Measurements from ENCODE around the gene ZDHHC14. TPM values are rescaled to one million over a fixed set of nuclear protein-coding genes. Genes with fewer than 3 reads are reported as not detected.

ZDHHC14 gene
- total RNA-seq, 1 experiment from 2014 or later: 1.7 TPM

- peaks cover 27 to 34% (median 30%) of the 10 kb centered on the region in 3 experiments for H3K36me3 Mint-ChIP-seq (ENCODE audit: insufficient read depth in 1 of 3, low read depth in 3 of 3)
- Histone ChIP-seq H4K8ac (replicated peaks; ENCODE audit: insufficient read length, low read depth, low read length) (no peak overlapping the region), H2BK15ac (ENCODE audit: low read depth, low read length) (no peak overlapping the region), H3K79me2 (ENCODE audit: insufficient read depth, low read length) (no peaks in the 10 kb centered on the region), H3K4me1 (ENCODE audit: insufficient read depth, low read length) (no peaks in the 10 kb centered on the region), H2AK5ac (ENCODE audit: insufficient read length, low read length) (no peak overlapping the region), H2BK5ac (ENCODE audit: insufficient read length, low read length) (no peak overlapping the region), H3K79me1 (ENCODE audit: insufficient read depth, low read depth, low read length, poor library complexity, severe bottlenecking) (no peaks in the 10 kb centered on the region), H4K91ac (ENCODE audit: insufficient read length, low read depth, low read length) (no peak overlapping the region), H3K9ac (ENCODE audit: extremely low read depth, insufficient read length, low read length) (no peak overlapping the region), H3K27me3 (ENCODE audit: insufficient read depth, low read length) (no peaks in the 10 kb centered on the region), H3K14ac (ENCODE audit: insufficient read depth, low read length) (no peak overlapping the region), H3K9me3 (ENCODE audit: control insufficient read depth, low read depth, low read length) (peaks cover 14% of the 10 kb centered on the region), H2BK120ac (ENCODE audit: low read depth, low read length, poor library complexity, severe bottlenecking) (no peak overlapping the region), H2BK20ac (ENCODE audit: low read depth, low read length, poor library complexity, severe bottlenecking) (no peak overlapping the region), H3K56ac (ENCODE audit: insufficient read length, low read depth, low read length) (no peak overlapping the region), H4K5ac (ENCODE audit: insufficient read length, low read depth, low read length) (no peak overlapping the region), H3K4ac (ENCODE audit: low read depth, low read length) (no peak overlapping the region), H3K23ac (ENCODE audit: insufficient read length, low read depth, low read length) (no peak overlapping the region), H2BK12ac (ENCODE audit: insufficient read length, low read depth, low read length) (no peak overlapping the region), H2AFZ (ENCODE audit: low read length) (no peak overlapping the region), H3K18ac (ENCODE audit: insufficient read length, low read depth, low read length) (no peak overlapping the region), H3T11ph (ENCODE audit: low read length) (no peak overlapping the region), H3K4me2 (ENCODE audit: insufficient read depth, insufficient read length, low read length) (no peak overlapping the region), H3K27ac (ENCODE audit: insufficient read length, low read depth, low read length) (no peak overlapping the region), H3K23me2 (ENCODE audit: insufficient read length, low read depth, low read length, poor library complexity, severe bottlenecking) (no peaks in the 10 kb centered on the region), H4K20me1 (ENCODE audit: control insufficient read depth, insufficient read depth, insufficient read length) (no peaks in the 10 kb centered on the region)
- no peak overlapping the region for H3K27ac Mint-ChIP-seq
- peaks cover 2 to 7% of the 10 kb centered on the region in 2 experiments; a peak in 3 of 4 replicates for H3K4me1 Mint-ChIP-seq
- TF ChIP-seq CTCF (conservative IDR thresholded peaks at IDR 0.05): no peak
- H3K27me3 Mint-ChIP-seq (ENCODE audit: low read depth): peaks cover 4% of the 10 kb centered on the region; the same call in 1 of the 2 replicates
- WGBS (ENCODE audit: extremely low coverage, insufficient read length, low lambda C conversion rate): no CpG with 5 or more reads among the region's 16 CpGs
- no peak for DNase-seq
- no peak overlapping the region for H3K4me3 Mint-ChIP-seq
- peaks cover 30 to 35% of the 10 kb centered on the region in 2 experiments for H3K9me3 Mint-ChIP-seq
Observed at GRCh38 chr6:157592541-157592940, 211.6 kb downstream of the ZDHHC14 start.

Data from H9 (cell line).